ENCODE results near the gene ZFYVE16.
"Not testable (repeated sequence)": the region's sequence is repeated elsewhere in the genome, so short reads cannot be mapped to it uniquely, and the experiment has no call there.

ZFYVE16 gene

GRCh38 chr5:80407735-80408483, at the start of gene ZFYVE16:
TSS of gene ZFYVE16 (plus strand) at chr5:80408064. CDS start at chr5:80434148, 26,084 bp downstream.
- peak; percentile 98 for DNase-seq (ENCODE audit: low spot score)

GRCh38 chr5:80360914-80361444, 46.9 kb upstream of the ZFYVE16 start:
- DNase-seq (ENCODE audit: low spot score) = no peak

GRCh38 chr5:80364892-80365291, 43.0 kb upstream of the ZFYVE16 start:
- no peak for DNase-seq (ENCODE audit: low spot score)

- DNase-seq (ENCODE audit: low spot score) = no peak
These were observed 39.0 kb upstream of the ZFYVE16 start for GRCh38 chr5:80368661-80369480.

GRCh38 chr5:80369521-80369920, 38.3 kb upstream of the ZFYVE16 start:
- peak; percentile 76 for DNase-seq (ENCODE audit: low spot score)

- DNase-seq (ENCODE audit: low spot score) = no peak
These were observed 37.5 kb upstream of the ZFYVE16 start for GRCh38 chr5:80370390-80370789.

- DNase-seq (ENCODE audit: low spot score) = no peak
These were observed 35.1 kb upstream of the ZFYVE16 start for GRCh38 chr5:80372780-80373179.

GRCh38 chr5:80374188-80374587, 33.7 kb upstream of the ZFYVE16 start:
- DNase-seq (ENCODE audit: low spot score) = no peak

- DNase-seq (ENCODE audit: low spot score) = no peak
These were observed 31.3 kb upstream of the ZFYVE16 start for GRCh38 chr5:80376557-80376956.

GRCh38 chr5:80382488-80382887, 25.4 kb upstream of the ZFYVE16 start:
- DNase-seq (ENCODE audit: low spot score) = no peak

GRCh38 chr5:80387063-80387768, 20.6 kb upstream of the ZFYVE16 start:
- no peak for DNase-seq (ENCODE audit: low spot score)

GRCh38 chr5:80389580-80389979, 18.3 kb upstream of the ZFYVE16 start:
- no peak for DNase-seq (ENCODE audit: low spot score)

GRCh38 chr5:80390413-80390812, 17.5 kb upstream of the ZFYVE16 start:
- DNase-seq (ENCODE audit: low spot score) = not testable (repeated sequence)

GRCh38 chr5:80391267-80391666, 16.6 kb upstream of the ZFYVE16 start:
- not testable (repeated sequence) for DNase-seq (ENCODE audit: low spot score)

- no peak for DNase-seq (ENCODE audit: low spot score)
These were observed 8.2 kb upstream of the ZFYVE16 start for GRCh38 chr5:80399526-80400239.

GRCh38 chr5:80400368-80400767, 7.5 kb upstream of the ZFYVE16 start:
- DNase-seq (ENCODE audit: low spot score) = not testable (repeated sequence)

GRCh38 chr5:80403782-80404181, 4.1 kb upstream of the ZFYVE16 start:
- no peak for DNase-seq (ENCODE audit: low spot score)

GRCh38 chr5:80406980-80407734, 707 bp upstream of the ZFYVE16 start:
- no peak for DNase-seq (ENCODE audit: low spot score)

- peak; percentile 82 for DNase-seq (ENCODE audit: low spot score)
These were observed 861 bp downstream of the ZFYVE16 start for GRCh38 chr5:80408484-80409366.

Measured in D341Med (cell line).